Daoy (cell line): ENCODE data around the gene PKP4. TPM values are rescaled to one million over a fixed set of nuclear protein-coding genes. Genes with fewer than 3 reads are reported as not detected.
"Not testable (repeated sequence)": the region's sequence is repeated elsewhere in the genome, so short reads cannot be mapped to it uniquely, and the experiment has no call there.

ENCODE experiments used
- DNase-seq: peaks from one replicate; pipeline ENCODE4 v3.0.0-alpha.2; 2015; ENCODE audit warnings: low read depth
- total RNA-seq: library from RNA; depleted of rRNA; stranded (reverse); fragments of >200 nt; shearing (Covaris generic); gene quantifications from 2 replicates; pipeline ENCODE4 v1.2.3, GENCODE V29; 2014

PKP4 gene
- total RNA-seq, 1 experiment from 2014 or later = 27.6 TPM

DNA sequence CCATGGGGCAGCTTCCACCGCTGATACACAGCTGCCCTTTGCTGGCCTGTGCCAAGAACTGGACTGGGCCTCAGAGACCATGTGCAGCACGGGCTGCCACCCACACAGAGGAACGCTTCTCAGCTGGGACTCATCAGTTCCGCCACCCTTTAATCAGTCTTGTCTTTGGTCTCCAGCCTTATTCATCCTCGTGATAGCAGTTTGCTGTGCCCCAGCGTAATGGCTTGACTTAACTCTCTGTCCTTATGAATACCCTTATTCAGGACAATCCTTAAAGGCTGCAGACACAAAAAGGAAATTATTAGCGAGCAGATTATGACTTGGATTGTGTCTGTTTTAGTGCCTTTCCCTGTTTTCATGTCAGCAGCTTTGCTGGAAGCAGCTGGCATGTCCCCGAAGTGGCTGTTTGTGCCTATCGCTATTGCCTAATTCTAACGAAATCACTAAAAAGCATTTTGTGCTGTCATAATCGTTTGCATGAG lies 229.5 kb downstream of the PKP4 start:
- DNase-seq = no peak

- no peak for DNase-seq
Observed at GRCh38 chr2:158687315-158687714, 230.6 kb downstream of the PKP4 start.

DNA sequence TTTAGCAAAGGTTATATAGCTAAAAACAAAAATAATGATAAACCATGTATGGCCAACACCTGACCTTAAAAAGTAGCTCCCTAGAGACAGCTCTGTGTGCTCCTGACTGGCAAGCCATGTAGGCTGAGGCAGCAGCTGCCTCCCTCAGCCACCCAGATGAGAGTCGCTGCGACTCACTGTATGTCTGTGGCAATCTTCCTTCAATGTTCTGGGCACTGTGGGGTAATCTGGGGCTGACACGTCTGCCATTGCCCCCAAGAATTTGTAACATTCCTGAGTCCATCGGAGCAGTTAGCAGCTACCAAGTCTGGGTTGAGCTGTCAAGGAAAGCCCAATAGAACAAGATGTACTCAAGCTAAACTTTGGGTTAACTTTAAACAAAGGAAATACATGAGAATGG lies 232.0 kb downstream of the PKP4 start:
- peak; percentile 19 for DNase-seq

DNA sequence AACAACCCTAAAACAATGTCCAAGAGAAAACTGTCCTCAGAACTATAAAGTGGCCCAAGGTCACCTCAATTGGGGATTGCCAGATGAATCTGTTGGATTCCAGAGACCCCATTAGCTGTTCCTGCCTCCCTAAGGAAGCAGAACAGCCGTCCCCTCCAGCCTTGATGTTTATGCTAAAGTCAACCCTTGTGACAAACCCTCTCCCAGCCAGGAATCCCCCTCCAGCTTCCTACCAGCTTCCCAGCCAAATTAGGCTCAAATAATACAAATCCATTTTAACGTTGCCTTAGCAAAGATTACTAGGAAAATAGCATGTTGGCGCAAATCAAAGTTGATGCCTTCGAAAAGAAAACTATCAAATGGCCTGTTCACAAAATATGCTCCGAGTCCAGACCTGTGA lies 232.6 kb downstream of the PKP4 start:
- no peak for DNase-seq

- no peak for DNase-seq
Observed at GRCh38 chr2:158690823-158691222, 234.1 kb downstream of the PKP4 start.

DNA sequence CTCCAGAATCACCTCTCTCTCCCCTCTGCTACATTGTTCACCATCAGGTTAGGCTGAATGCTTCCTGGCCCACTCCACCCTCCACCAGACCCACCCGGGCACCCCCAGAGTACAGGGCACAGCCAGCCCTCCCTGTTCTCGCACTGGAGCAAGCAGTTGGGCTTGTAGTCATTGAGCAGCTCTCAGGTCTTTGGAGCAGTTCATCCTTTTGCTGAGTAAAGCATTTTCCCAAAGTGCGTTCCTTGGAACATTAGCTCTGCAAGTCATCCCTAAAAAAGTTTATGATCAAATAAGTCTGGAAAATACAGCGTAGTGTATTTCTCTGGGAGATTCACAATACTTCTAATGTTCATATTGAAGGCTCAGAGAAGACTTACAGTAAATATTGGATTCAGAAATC lies 234.9 kb downstream of the PKP4 start:
- no peak for DNase-seq

DNA sequence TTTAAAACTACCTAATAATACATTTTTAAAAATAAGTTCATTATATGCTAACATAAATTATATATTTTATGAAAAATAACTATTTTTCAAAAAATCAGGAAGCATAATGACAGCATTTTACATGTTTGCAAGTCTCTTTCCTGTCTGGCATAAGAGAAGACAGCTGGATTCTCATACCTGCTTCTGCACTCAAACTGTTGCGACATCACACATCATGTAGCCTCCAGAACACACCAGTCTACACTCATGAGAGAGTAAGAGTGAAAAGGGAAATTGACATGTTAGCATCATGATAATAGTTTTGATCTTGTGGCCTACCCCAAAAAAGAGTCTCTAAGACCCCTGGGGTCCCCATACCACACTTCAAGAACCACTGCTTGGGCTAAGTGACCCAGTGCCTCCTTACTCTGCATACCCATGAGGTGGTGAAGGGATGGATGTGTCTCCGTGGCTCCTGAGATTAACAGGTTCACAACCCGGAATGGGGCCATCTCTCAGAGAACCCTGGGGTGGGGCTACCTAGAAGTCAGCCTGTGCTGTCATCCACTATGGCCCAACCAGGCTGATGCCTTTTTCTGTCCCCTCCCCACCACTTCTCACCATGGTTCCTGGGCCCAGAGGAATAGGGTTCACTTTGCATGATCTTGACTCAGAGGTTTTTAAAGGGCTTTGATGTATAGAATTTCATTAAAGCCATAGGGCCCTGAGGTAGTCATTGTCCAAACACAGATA lies 235.8 kb downstream of the PKP4 start:
- DNase-seq = no peak

DNA sequence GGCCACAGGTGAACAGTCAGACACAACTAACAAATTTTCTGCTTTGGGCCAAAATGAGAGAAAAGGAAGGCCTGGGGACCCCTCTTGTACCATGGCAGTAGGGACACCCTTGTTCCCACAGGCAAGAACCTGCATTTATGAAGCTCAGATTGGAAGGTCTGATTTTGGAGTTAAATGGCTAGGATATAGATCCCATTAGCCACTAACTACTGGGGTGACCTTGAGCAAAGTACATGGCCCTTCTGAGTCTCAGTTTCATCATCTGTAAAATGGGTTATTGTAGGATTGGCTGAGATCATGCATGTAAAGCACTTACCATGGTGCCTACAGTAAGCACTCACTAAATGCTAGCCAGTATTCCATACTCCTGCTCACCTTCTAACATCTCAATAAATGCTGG lies 236.7 kb downstream of the PKP4 start:
- DNase-seq = no peak

- no peak for DNase-seq
Observed at GRCh38 chr2:158695305-158695704, 238.6 kb downstream of the PKP4 start.

DNA sequence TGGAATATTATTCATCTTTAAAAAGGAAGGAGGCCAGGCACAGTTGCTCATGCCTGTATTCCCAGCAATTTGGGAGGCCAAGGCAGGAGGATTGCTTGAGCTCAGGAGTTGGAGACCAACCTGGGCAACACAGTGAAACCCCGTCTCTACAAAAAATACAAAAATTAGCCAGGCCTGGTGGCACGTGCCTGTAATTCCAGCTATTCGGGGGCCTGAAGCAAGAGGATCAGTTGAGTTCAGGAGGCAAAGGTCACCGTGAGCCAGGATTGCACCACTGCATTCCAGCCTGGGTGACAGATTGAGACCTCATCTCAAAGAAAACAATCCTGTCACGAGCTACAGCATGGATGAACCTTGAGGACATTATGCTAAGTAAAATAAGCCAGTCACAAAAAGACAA lies 239.0 kb downstream of the PKP4 start:
- not testable (repeated sequence) for DNase-seq

- DNase-seq = no peak
Observed at GRCh38 chr2:158699323-158699722, 242.6 kb downstream of the PKP4 start.

DNA sequence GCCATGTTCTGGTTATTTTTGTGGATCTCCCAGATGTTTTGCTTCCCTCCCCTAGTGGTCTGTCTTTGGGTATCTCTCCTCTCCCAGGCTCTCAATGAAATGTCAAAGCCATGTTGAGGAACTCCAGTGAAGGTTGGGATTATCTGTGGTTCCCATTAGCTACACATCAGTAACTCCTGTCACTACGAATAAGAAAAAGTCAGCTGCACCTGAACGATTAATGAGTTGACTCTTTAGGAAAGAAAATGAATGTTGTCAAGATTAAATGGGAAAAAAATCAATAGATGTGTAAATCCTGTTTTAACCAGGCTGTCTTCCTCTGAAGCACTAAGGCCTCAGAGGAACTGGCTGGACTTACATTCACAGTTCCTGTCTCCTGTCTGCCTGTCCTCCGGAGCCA lies 244.3 kb downstream of the PKP4 start:
- DNase-seq = no peak

DNA sequence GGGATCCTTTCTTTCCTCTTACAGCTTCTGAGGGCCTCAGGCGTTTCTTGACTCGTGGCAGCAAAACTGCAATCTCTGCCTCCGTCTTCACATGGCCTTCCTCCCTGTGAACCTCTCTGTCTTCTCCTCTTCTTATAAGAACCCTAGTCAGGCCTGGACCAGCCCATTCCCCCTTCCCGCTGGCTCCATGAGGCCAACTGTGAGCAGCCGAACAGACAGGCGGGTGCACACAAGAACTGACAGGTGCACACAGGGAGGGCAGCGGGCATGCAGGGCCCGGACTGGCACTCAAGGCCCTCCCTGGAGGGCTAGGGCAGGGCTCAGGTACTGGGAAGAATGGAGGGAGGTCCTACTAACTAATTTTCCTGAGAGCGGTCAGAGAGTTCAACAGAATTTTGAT lies 246.0 kb downstream of the PKP4 start:
- no peak for DNase-seq

GRCh38 chr2:158704724-158705465 lies 248.1 kb downstream of the PKP4 start:
- not testable (repeated sequence) for DNase-seq

- no peak for DNase-seq
Observed at GRCh38 chr2:158712791-158713522, 256.2 kb downstream of the PKP4 start.

- no peak for DNase-seq
Observed at GRCh38 chr2:158713523-158714138, 256.9 kb downstream of the PKP4 start.

GRCh38 chr2:158714420-158714819 lies 257.7 kb downstream of the PKP4 start:
- no peak for DNase-seq

DNA sequence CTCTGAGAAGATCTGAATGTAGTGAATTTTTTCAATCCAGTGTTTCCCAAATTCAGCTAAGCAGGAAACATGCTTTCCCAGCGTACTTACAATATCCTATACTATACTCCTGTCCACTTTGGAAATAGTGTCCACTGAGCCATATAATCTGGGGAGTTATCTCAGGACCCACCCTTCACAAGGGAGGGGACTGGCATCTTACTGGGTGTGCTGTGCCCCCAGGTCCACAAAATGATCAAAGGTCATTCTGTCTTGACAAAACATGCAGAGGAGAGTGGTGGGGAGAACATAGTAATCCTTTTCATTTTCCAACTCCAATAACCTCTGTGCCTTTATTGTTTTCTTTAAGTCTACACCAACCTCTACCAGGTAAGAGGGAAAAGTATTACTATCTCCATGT lies 258.6 kb downstream of the PKP4 start:
- DNase-seq = no peak

- no peak for DNase-seq
Observed at GRCh38 chr2:158716121-158716791, 259.5 kb downstream of the PKP4 start.

DNA sequence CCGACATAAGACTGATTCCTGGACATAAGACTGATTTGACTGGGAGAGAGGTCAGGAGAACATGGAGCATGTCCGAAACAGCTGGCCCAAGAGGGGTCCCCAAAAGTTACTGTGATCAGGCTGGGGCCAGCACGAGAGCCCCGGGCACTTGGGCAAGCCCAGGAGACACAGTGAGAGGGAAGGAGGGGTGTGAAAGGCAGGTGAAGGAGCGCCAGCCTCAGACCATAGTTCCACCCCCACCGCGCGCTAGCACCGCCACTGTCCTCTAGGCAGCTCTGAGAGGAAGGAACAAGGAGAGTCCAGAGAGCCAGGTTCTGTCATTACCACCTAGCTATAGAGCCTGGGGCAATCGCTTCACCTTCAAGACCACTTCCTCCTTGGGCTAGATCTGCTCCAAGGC lies 260.2 kb downstream of the PKP4 start:
- DNase-seq = no peak

DNA sequence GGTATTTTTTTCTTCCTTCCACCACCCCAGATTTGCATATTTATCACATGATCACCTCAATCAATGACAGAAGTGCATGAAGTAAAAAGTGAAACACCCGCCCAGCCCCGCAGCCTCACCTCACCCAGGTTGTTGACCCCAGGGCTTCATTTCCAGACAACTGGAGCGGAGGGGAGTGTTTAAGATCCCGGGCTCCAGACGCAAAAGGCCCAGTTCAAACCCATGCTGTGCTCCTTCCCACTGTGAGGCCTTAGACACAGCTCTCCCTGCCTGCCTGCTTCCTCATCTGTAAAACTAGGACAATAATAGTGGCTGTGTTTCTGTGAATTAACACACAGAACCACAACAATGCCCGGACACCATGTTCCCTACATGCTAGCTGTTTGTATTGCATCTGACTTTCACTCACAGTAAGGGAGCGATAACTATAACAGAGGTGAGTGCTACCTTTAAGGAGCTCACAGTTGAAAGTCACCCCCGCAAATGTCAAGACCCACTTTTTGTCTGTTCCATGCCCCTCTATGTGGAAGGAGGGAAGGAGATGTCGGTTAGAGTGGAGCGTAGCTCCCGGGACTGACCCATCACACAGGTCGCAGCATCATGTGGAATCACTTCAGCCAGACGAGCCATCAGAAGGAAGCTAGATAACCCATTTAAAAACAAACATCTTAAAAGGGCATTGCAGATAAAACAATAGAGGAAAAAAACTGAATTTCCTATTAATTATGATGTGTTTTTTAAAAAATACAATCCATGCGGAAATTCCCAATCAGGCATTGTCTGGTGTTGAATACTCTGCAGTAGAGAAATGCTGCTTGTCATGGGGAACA lies 260.8 kb downstream of the PKP4 start:
- DNase-seq = no peak
